NCI-H446 treated with DMSO at 0.1 percent for 48 hours (cell line): ENCODE results near the gene CLDN5.

ENCODE experiments used
- DNase-seq: peaks from one replicate; lab custom pipeline; 2025; lab: John Stamatoyannopoulos, UW

CLDN5 gene

GRCh38 chr22:19504900-19505734 lies 19.1 kb downstream of the CLDN5 start:
- DNase-seq, result no peak

GRCh38 chr22:19503869-19504268 lies 20.3 kb downstream of the CLDN5 start:
- no peak for DNase-seq

GRCh38 chr22:19503367-19503766 lies 20.8 kb downstream of the CLDN5 start:
- DNase-seq, result no peak

GRCh38 chr22:19501897-19502447 lies 22.2 kb downstream of the CLDN5 start:
- no peak for DNase-seq

GRCh38 chr22:19499880-19500242 lies 24.3 kb downstream of the CLDN5 start:
- no peak for DNase-seq

GRCh38 chr22:19499236-19499879 lies 24.9 kb downstream of the CLDN5 start:
- DNase-seq, result no peak

- DNase-seq, result no peak
Observed at GRCh38 chr22:19498866-19499190, 25.4 kb downstream of the CLDN5 start.

GRCh38 chr22:19498154-19498865 lies 25.9 kb downstream of the CLDN5 start:
- DNase-seq, result no peak

GRCh38 chr22:19497245-19497644 lies 27.0 kb downstream of the CLDN5 start:
- no peak for DNase-seq

- no peak for DNase-seq
Observed at GRCh38 chr22:19496324-19496630, 27.9 kb downstream of the CLDN5 start.

GRCh38 chr22:19495562-19496323 lies 28.5 kb downstream of the CLDN5 start:
- DNase-seq, result no peak

- no peak for DNase-seq
Observed at GRCh38 chr22:19494676-19495173, 29.5 kb downstream of the CLDN5 start.

GRCh38 chr22:19494001-19494560 lies 30.1 kb downstream of the CLDN5 start:
- DNase-seq, result no peak

GRCh38 chr22:19492504-19493174 lies 31.6 kb downstream of the CLDN5 start:
- no peak for DNase-seq

- DNase-seq, result no peak
Observed at GRCh38 chr22:19490628-19491230, 33.5 kb downstream of the CLDN5 start.

GRCh38 chr22:19488884-19489843 lies 35.0 kb downstream of the CLDN5 start:
- DNase-seq, result no peak

GRCh38 chr22:19488285-19488684 lies 35.9 kb downstream of the CLDN5 start:
- no peak for DNase-seq

- no peak for DNase-seq
Observed at GRCh38 chr22:19483481-19484244, 40.5 kb downstream of the CLDN5 start.

- DNase-seq, result no peak
Observed at GRCh38 chr22:19482297-19482696, 41.9 kb downstream of the CLDN5 start.
